AG09319 (cell line): Measurements from ENCODE around the gene POLR3C.
"Not testable (repeated sequence)": the region's sequence is repeated elsewhere in the genome, so short reads cannot be mapped to it uniquely, and the experiment has no call there.

Source experiments
- DNase-seq: peaks from one replicate; pipeline ENCODE4 v3.0.0-alpha.2; 2010; ENCODE audit warnings: low read depth; ENCODE audit errors: extremely low read depth
- TF ChIP-seq, protein P1 (sequence below): IDR thresholded peaks from 2 replicates; pipeline ENCODE4 v1.5.1; 2011; ENCODE audit warnings: low read depth, mild to moderate bottlenecking, inconsistent platforms, low read length, moderate library complexity

Gene POLR3C

GRCh38 chr1:145805057-145805456 is 18.9 kb upstream of the POLR3C start:
- no peak for DNase-seq

DNA sequence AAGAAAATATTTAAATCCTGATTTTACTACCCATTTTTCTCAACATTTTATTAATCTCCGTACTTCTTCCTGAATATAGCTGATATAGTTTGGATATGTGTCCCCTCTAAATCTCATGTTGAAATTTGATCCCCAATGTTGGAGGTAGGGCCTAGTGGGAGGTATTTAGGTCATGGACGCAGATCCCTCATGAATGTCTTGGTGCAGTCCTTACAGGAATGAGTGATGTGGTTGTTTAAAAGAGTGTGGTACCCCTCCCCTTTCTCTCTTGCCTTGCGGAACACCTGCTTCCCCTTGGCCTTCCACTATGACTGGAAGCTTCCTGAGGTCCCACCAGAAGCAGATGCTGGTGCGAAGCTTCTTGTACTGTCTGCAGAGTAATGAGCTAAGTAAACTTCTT is 17.6 kb upstream of the POLR3C start:
- DNase-seq: no peak
- TF ChIP-seq, protein P1, sequence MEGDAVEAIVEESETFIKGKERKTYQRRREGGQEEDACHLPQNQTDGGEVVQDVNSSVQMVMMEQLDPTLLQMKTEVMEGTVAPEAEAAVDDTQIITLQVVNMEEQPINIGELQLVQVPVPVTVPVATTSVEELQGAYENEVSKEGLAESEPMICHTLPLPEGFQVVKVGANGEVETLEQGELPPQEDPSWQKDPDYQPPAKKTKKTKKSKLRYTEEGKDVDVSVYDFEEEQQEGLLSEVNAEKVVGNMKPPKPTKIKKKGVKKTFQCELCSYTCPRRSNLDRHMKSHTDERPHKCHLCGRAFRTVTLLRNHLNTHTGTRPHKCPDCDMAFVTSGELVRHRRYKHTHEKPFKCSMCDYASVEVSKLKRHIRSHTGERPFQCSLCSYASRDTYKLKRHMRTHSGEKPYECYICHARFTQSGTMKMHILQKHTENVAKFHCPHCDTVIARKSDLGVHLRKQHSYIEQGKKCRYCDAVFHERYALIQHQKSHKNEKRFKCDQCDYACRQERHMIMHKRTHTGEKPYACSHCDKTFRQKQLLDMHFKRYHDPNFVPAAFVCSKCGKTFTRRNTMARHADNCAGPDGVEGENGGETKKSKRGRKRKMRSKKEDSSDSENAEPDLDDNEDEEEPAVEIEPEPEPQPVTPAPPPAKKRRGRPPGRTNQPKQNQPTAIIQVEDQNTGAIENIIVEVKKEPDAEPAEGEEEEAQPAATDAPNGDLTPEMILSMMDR: no peak

More at GRCh38 chr1:145805057-145805456, 18.9 kb upstream of the POLR3C start:
- TF ChIP-seq, protein P1: no peak

DNA sequence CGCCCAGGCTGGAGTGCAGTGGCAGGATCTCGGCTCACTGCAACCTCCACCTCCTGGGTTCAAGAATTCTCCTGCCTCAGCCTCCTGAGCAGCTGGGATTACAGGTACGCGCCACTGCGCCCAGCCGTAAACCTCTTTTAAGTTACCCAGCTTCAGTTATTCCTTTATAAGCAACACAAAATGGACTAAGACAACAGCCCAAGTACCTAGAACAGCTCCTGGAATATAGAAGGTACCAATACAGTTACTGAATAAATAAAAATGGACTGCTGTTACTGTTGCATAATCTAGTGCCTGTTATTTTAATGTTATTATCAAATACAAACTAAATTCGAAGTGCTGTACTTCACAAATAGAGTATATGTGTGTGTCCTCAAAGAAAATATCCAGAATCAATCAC is 17.2 kb upstream of the POLR3C start:
- TF ChIP-seq, protein P1: no peak
- no peak for DNase-seq

GRCh38 chr1:145812977-145813810 is 10.8 kb upstream of the POLR3C start:
- not testable (repeated sequence) for DNase-seq

GRCh38 chr1:145818095-145818494 is 5.9 kb upstream of the POLR3C start:
- not testable (repeated sequence) for DNase-seq

DNA sequence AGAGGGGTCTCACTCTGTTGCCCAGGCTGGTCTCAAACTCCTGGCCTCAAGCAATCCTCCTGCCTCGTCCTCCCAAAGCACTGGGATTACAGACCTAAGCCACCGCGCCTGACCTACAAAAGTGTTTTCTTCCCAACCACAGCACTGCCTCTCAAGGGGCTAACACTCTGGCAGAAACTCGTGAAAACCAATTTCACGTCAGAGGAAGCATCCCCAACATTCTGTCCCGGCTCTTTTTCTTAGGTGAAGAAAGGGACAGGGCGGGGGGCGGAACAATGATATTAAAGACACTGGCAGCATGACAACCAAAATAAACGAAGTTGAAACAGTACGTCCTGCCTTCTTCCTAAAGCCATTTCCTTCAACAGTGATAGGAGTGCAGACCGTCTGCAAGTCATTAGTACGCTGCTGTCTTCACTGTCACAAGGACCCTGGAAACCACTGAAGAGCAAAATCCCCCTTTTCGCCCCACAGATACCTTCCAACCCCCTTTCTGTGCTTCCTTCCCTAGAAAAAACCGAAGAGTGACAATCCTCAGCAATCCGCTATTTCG is 1.1 kb upstream of the POLR3C start:
- DNase-seq: not testable (repeated sequence)

GRCh38 chr1:145824499-145824842 is 471 bp downstream of the POLR3C start:
- no peak for DNase-seq
- TF ChIP-seq, protein P1: no peak

GRCh38 chr1:145826030-145826429 is 2.0 kb downstream of the POLR3C start:
- TF ChIP-seq, protein P1: no peak
- DNase-seq: no peak

DNA sequence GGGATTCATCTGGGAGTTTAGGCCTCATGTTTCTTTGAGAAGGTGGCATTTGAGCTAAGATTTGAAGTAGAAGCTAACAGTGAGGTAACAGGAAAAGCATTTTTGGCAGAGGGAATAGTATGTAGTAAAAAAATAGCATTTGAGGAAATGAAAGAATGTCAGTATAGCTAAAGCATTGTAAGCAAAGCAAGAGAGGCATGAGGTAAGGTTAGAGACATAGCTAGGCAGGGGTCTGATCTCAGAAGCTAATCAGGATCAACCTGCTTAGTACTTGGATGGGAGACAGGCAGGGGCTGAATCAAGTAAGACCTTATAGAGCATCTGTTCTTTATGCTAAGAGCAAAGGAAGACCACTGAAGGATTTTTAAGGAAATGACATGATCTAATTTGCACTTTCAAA is 4.0 kb downstream of the POLR3C start:
- TF ChIP-seq, protein P1: no peak
- DNase-seq: no peak
